Measurements from ENCODE around the gene DMRTC1B.
"Not testable (repeated sequence)": the region's sequence is repeated elsewhere in the genome, so short reads cannot be mapped to it uniquely, and the experiment has no call there.

The DMRTC1B gene

GRCh38 chrX:72788142-72788541 lies 11.5 kb downstream of the DMRTC1B start:
- not testable (repeated sequence) for H2BK15ac ChIP-seq (ENCODE audit: low read length); H3K4me1 ChIP-seq (ENCODE audit: control insufficient read depth in 2 of 2, insufficient read depth in 1 of 2, low read depth in 1 of 2, low read length in 2 of 2)

GRCh38 chrX:72790390-72790789 lies 13.7 kb downstream of the DMRTC1B start:
- not testable (repeated sequence) for H3K36me3 ChIP-seq (replicated peaks in 1 of 2; ENCODE audit: control insufficient read depth in 2 of 2, insufficient read depth in 2 of 2, low read length in 2 of 2); H2BK5ac ChIP-seq (ENCODE audit: low read length); H3K27me3 ChIP-seq (ENCODE audit: control insufficient read depth in 3 of 3, insufficient read depth in 3 of 3, low read depth in 1 of 3, low read length in 3 of 3); H3K9me3 ChIP-seq (replicated peaks in 1 of 2; ENCODE audit: control insufficient read depth in 2 of 2, insufficient read depth in 1 of 2, low read depth in 1 of 2, low read length in 2 of 2); H4K91ac ChIP-seq (ENCODE audit: low read depth, low read length, poor library complexity); H3K18ac ChIP-seq (ENCODE audit: low read length); H3K4me2 ChIP-seq (ENCODE audit: insufficient read depth, low read length, poor library complexity, severe bottlenecking); H4K8ac ChIP-seq (ENCODE audit: low read depth, low read length); H3K27ac ChIP-seq (replicated peaks; ENCODE audit: low read length); H2AFZ ChIP-seq (ENCODE audit: low read length); H3K4me3 ChIP-seq (ENCODE audit: low read length in 2 of 2); H2BK15ac ChIP-seq (ENCODE audit: low read length); H3K79me1 ChIP-seq (ENCODE audit: low read depth, low read length); H2BK120ac ChIP-seq (ENCODE audit: low read depth, low read length); DNase-seq (ENCODE audit: low spot score); H3K4me1 ChIP-seq (ENCODE audit: control insufficient read depth in 2 of 2, insufficient read depth in 1 of 2, low read depth in 1 of 2, low read length in 2 of 2); H3K14ac ChIP-seq (ENCODE audit: low read length); H3K23ac ChIP-seq (ENCODE audit: low read depth, low read length, poor library complexity); H2AK5ac ChIP-seq (ENCODE audit: low read depth, low read length); H3K9ac ChIP-seq (ENCODE audit: low read depth, low read length, poor library complexity); H3K4ac ChIP-seq (ENCODE audit: low read length); H2BK12ac ChIP-seq (ENCODE audit: low read length)
- no CpG with 5 or more reads among the region's 3 CpGs for WGBS, 2 donors (ENCODE audit: extremely low coverage in 2 of 2, insufficient read length in 2 of 2, insufficient replicate concordance in 1 of 2)

More at GRCh38 chrX:72788142-72788541, 11.5 kb downstream of the DMRTC1B start:
- H4K8ac ChIP-seq (ENCODE audit: low read depth, low read length); H4K91ac ChIP-seq (ENCODE audit: low read depth, low read length, poor library complexity); H3K27me3 ChIP-seq (ENCODE audit: control insufficient read depth in 3 of 3, insufficient read depth in 3 of 3, low read depth in 1 of 3, low read length in 3 of 3); DNase-seq (ENCODE audit: low spot score); H3K14ac ChIP-seq (ENCODE audit: low read length); H2BK12ac ChIP-seq (ENCODE audit: low read length); H2AFZ ChIP-seq (ENCODE audit: low read length); H3K18ac ChIP-seq (ENCODE audit: low read length); H2BK5ac ChIP-seq (ENCODE audit: low read length); H2BK120ac ChIP-seq (ENCODE audit: low read depth, low read length); H3K79me1 ChIP-seq (ENCODE audit: low read depth, low read length); H3K4me3 ChIP-seq (ENCODE audit: low read length in 2 of 2); H3K9ac ChIP-seq (ENCODE audit: low read depth, low read length, poor library complexity); H3K27ac ChIP-seq (replicated peaks; ENCODE audit: low read length); H3K23ac ChIP-seq (ENCODE audit: low read depth, low read length, poor library complexity); H3K36me3 ChIP-seq (replicated peaks in 1 of 2; ENCODE audit: control insufficient read depth in 2 of 2, insufficient read depth in 2 of 2, low read length in 2 of 2); H3K4me2 ChIP-seq (ENCODE audit: insufficient read depth, low read length, poor library complexity, severe bottlenecking); H3K4ac ChIP-seq (ENCODE audit: low read length); H3K9me3 ChIP-seq (replicated peaks in 1 of 2; ENCODE audit: control insufficient read depth in 2 of 2, insufficient read depth in 1 of 2, low read depth in 1 of 2, low read length in 2 of 2); H2AK5ac ChIP-seq (ENCODE audit: low read depth, low read length): not testable (repeated sequence)
- WGBS, 2 donors (ENCODE audit: extremely low coverage in 2 of 2, insufficient read length in 2 of 2, insufficient replicate concordance in 1 of 2), result no CpG with 5 or more reads among the region's 1 CpG

GRCh38 chrX:72808110-72808509 lies 31.4 kb downstream of the DMRTC1B start, which contains the start of gene FAM236D:
Gene FAM236D (minus strand): TSS chrX:72808210. CDS start chrX:72808110, 100 bp downstream.
- not testable (repeated sequence) for H4K8ac ChIP-seq (ENCODE audit: low read depth, low read length); H3K9ac ChIP-seq (ENCODE audit: low read depth, low read length, poor library complexity); H3K4ac ChIP-seq (ENCODE audit: low read length); H3K79me1 ChIP-seq (ENCODE audit: low read depth, low read length); H3K27me3 ChIP-seq (ENCODE audit: control insufficient read depth in 3 of 3, insufficient read depth in 3 of 3, low read depth in 1 of 3, low read length in 3 of 3); H4K91ac ChIP-seq (ENCODE audit: low read depth, low read length, poor library complexity); H3K4me1 ChIP-seq (ENCODE audit: control insufficient read depth in 2 of 2, insufficient read depth in 1 of 2, low read depth in 1 of 2, low read length in 2 of 2); H2BK12ac ChIP-seq (ENCODE audit: low read length); H3K23ac ChIP-seq (ENCODE audit: low read depth, low read length, poor library complexity); H2BK120ac ChIP-seq (ENCODE audit: low read depth, low read length); H2AK5ac ChIP-seq (ENCODE audit: low read depth, low read length); H2BK15ac ChIP-seq (ENCODE audit: low read length); H2AFZ ChIP-seq (ENCODE audit: low read length); H2BK5ac ChIP-seq (ENCODE audit: low read length); H3K14ac ChIP-seq (ENCODE audit: low read length); H3K4me3 ChIP-seq (ENCODE audit: low read length in 2 of 2); H3K9me3 ChIP-seq (replicated peaks in 1 of 2; ENCODE audit: control insufficient read depth in 2 of 2, insufficient read depth in 1 of 2, low read depth in 1 of 2, low read length in 2 of 2); H3K27ac ChIP-seq (replicated peaks; ENCODE audit: low read length); H3K18ac ChIP-seq (ENCODE audit: low read length); DNase-seq (ENCODE audit: low spot score); H3K4me2 ChIP-seq (ENCODE audit: insufficient read depth, low read length, poor library complexity, severe bottlenecking); H3K36me3 ChIP-seq (replicated peaks in 1 of 2; ENCODE audit: control insufficient read depth in 2 of 2, insufficient read depth in 2 of 2, low read length in 2 of 2)
- WGBS, 2 donors (ENCODE audit: extremely low coverage in 2 of 2, insufficient read length in 2 of 2, insufficient replicate concordance in 1 of 2), result no CpG with 5 or more reads among the region's 13 CpGs

GRCh38 chrX:72830701-72831100 lies 54.0 kb downstream of the DMRTC1B start:
- H3K79me1 ChIP-seq (ENCODE audit: low read depth, low read length); H3K4me3 ChIP-seq (ENCODE audit: low read length in 2 of 2); H2BK15ac ChIP-seq (ENCODE audit: low read length); H3K27ac ChIP-seq (replicated peaks; ENCODE audit: low read length); H3K4me1 ChIP-seq (ENCODE audit: control insufficient read depth in 2 of 2, insufficient read depth in 1 of 2, low read depth in 1 of 2, low read length in 2 of 2); H2BK120ac ChIP-seq (ENCODE audit: low read depth, low read length); H3K18ac ChIP-seq (ENCODE audit: low read length); H3K36me3 ChIP-seq (replicated peaks in 1 of 2; ENCODE audit: control insufficient read depth in 2 of 2, insufficient read depth in 2 of 2, low read length in 2 of 2); DNase-seq (ENCODE audit: low spot score); H2BK5ac ChIP-seq (ENCODE audit: low read length); H3K14ac ChIP-seq (ENCODE audit: low read length); H4K8ac ChIP-seq (ENCODE audit: low read depth, low read length); H2AK5ac ChIP-seq (ENCODE audit: low read depth, low read length); H3K4me2 ChIP-seq (ENCODE audit: insufficient read depth, low read length, poor library complexity, severe bottlenecking); H2BK12ac ChIP-seq (ENCODE audit: low read length); H3K9ac ChIP-seq (ENCODE audit: low read depth, low read length, poor library complexity); H2AFZ ChIP-seq (ENCODE audit: low read length); H3K9me3 ChIP-seq (replicated peaks in 1 of 2; ENCODE audit: control insufficient read depth in 2 of 2, insufficient read depth in 1 of 2, low read depth in 1 of 2, low read length in 2 of 2); H4K91ac ChIP-seq (ENCODE audit: low read depth, low read length, poor library complexity); H3K27me3 ChIP-seq (ENCODE audit: control insufficient read depth in 3 of 3, insufficient read depth in 3 of 3, low read depth in 1 of 3, low read length in 3 of 3); H3K23ac ChIP-seq (ENCODE audit: low read depth, low read length, poor library complexity); H3K4ac ChIP-seq (ENCODE audit: low read length): not testable (repeated sequence)
- no CpG with 5 or more reads among the region's 13 CpGs for WGBS, 2 donors (ENCODE audit: extremely low coverage in 2 of 2, insufficient read length in 2 of 2, insufficient replicate concordance in 1 of 2)
